Measurements from ENCODE around the gene LACRT.
A peak's percentile ranks its signal among the peaks of the same experiment; 100 is the strongest.
"Not testable (repeated sequence)": the region's sequence is repeated elsewhere in the genome, so short reads cannot be mapped to it uniquely, and the experiment has no call there.

LACRT gene

DNA sequence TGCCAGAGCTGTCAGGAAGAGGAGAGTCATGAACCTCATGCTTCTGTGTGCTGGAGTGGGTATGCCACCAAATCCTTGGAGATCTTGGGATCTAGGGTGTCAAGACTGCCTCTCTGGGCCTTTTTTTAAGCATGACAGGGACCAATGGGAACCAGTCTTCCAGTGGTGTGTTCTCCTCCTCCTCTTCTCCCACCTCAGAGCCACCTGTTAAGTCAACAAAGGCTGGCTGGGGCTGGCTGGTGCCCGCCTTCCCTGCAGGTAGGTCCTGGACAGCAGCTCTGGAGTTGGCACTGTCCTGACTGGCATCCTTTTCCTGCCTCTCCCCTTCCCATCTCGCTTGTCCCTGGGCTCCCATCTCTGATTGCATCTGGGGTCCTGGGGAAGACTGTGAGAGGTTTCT, 13.6 kb upstream of the LACRT start, which contains the start of gene DCD:
TSS of gene DCD (minus strand) at position 101 of the 400 bp plus-strand sequence. CDS start at position 39, 62 bp downstream.
- no peak for TF ChIP-seq Cebpa-rat (IDR thresholded peaks at IDR 0.05)
- no peaks in the 10 kb centered on the region for H4K20me1 ChIP-seq
- no peak within 1 kb of the TSS for H3K4me3 ChIP-seq
- no peak within 1 kb of the TSS for H3K9ac ChIP-seq
- no peaks in the 10 kb centered on the region for H3K36me3 ChIP-seq
- no peak within 1 kb of the TSS for H3K27ac ChIP-seq
- H3K4me2 ChIP-seq: no peak within 1 kb of the TSS
- H3K4me1 ChIP-seq: no peaks in the 10 kb centered on the region
- H3K9me3 ChIP-seq (replicated peaks in 1 of 11): no peaks in the 10 kb centered on the region
- H3K27me3 ChIP-seq: no peaks in the 10 kb centered on the region

DNA sequence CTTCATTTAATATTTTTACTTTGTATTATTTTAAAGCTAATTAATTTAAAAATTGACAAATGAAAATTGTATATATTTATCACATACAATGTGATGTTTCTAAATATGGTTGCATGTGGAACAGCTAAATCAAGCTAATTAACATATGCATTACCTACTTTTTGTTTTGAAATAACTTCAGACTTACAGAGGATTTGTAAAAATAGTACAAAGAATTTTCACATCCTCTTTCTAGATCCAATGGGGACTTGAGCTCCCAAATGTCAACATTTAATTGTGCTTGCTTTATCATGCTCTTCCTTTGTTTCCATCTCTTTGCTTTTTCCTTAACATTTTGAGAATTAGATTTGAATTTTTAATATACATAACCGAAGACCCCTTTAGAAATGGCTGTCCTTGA, 6.9 kb upstream of the LACRT start:
- Histone ChIP-seq H4K20me1 (no peaks in the 10 kb centered on the region), H3K4me1 (peaks cover 19 to 28% (median 24%) of the 10 kb centered on the region in 10 experiments), H3K4me2 (peak overlapping the region; percentile 66 to 94 (median 79)), H3K9me3 (replicated peaks in 1 of 11) (peaks cover 0 to 8% (median 0%) of the 10 kb centered on the region in 11 experiments; a peak in 2 of 22 replicates), H3K27ac (peak overlapping the region in 9 of 11 experiments; percentile 49 to 81 (median 67); a peak in 19 of 22 replicates), H3K27me3 (no peaks in the 10 kb centered on the region), H3K4me3 (0 out of 20 replicates have a peak overlapping the region, but pooled peaks of 1 of the 10 experiments have one; percentile 17), H3K36me3 (no peaks in the 10 kb centered on the region), H3K9ac (peak overlapping the region in 4 of 11 experiments; percentile 6 to 28 (median 17); a peak in 1 of 22 replicates)
- no peak for TF ChIP-seq Cebpa-rat (IDR thresholded peaks at IDR 0.05)

DNA sequence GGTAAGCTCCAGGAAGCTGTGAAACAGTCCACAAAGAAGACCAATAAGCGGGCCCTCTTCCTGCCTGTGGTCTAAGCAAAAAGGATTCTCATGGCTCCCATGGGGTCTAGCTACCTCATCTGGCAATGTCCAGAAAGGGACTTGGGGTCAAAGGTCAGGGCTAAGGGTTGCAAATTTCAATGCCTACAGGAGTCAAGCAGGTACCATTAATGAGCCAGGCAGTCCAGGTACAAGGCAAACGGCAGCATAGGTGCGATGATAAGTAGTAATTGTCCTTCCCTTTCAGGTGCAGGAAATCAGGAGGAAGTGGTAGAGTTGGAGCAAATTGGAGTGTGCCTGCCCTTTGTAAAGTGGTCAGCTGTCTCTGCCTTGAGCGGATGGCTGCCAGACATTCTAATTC, 6.4 kb upstream of the LACRT start:
- peak overlapping the region in 9 of 11 experiments; percentile 34 to 81 (median 67); a peak in 19 of 22 replicates for H3K27ac ChIP-seq
- H3K4me2 ChIP-seq: peak overlapping the region; percentile 66 to 94 (median 79)
- H3K9me3 ChIP-seq (replicated peaks in 1 of 11): peaks cover 0 to 8% (median 0%) of the 10 kb centered on the region in 11 experiments; a peak in 2 of 22 replicates
- H3K27me3 ChIP-seq: no peaks in the 10 kb centered on the region
- H4K20me1 ChIP-seq: no peaks in the 10 kb centered on the region
- H3K36me3 ChIP-seq: no peaks in the 10 kb centered on the region
- H3K9ac ChIP-seq: peak overlapping the region in 6 of 11 experiments; percentile 6 to 57 (median 16); a peak in 4 of 22 replicates
- peaks cover 19 to 28% (median 24%) of the 10 kb centered on the region in 10 experiments for H3K4me1 ChIP-seq
- TF ChIP-seq Cebpa-rat (IDR thresholded peaks at IDR 0.05): no peak
- H3K4me3 ChIP-seq: peak overlapping the region in 3 of 10 experiments; percentile 3 to 17 (median 5); a peak in 1 of 20 replicates

DNA sequence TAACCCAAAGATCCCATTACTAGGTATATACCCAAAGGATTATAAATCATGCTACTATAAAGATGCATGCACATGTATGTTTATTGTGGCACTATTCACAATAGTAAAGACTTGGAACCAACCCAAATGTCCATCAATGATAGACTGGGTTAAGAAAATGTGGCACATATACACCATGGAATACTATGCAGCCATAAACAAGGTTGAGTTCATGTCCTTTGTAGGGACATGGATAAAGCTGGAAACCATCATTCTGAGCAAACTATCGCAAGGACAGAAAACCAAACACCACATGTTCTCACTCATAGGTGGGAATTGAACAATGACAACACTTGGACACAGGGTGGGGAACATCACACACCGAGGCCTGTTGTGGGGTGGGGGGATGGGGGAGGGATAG, 4.4 kb upstream of the LACRT start:
- H4K20me1 ChIP-seq; H3K9me3 ChIP-seq (replicated peaks in 1 of 11); H3K4me2 ChIP-seq; H3K36me3 ChIP-seq; H3K4me3 ChIP-seq; H3K27ac ChIP-seq; H3K27me3 ChIP-seq; H3K9ac ChIP-seq: not testable (repeated sequence)
- peaks cover 19 to 28% (median 24%) of the 10 kb centered on the region in 10 experiments for H3K4me1 ChIP-seq

DNA sequence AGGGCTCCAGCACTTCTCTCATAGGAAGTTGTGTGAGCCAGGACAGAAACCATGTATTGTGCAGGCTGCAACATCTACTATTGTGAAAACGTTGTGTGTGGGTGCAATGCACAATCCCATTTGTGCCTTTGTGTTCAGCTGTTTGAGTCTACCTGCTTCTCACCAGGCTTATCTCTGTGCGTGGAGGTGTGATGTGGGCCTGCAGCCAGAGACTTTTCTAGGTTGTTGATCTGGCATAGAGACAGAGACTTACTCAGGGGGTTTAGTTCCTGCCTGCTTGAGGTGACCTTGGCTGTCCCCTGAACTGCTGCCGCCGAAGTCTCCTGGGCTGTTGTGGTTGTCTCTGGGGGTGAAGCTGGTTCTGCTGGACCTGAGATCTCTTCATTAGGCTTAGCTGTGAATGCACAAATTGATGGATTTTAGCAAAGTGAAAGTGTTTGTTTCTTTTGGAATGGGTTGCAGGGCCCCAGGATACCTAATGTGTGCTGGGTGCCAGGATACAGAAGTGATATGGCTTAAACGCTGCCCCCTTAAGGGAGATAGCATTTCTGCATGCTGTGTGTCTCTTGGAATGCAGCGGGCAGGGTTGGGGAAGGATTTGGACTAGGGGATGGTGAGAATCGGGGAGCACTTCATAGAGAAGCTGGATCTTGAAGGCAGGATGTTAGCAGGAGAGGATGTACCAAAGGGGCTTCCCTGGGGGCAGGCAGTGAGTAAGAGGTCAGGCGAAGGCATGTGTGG, 2.5 kb downstream of the LACRT start:
- no peak overlapping the region for H3K4me3 ChIP-seq

DNA sequence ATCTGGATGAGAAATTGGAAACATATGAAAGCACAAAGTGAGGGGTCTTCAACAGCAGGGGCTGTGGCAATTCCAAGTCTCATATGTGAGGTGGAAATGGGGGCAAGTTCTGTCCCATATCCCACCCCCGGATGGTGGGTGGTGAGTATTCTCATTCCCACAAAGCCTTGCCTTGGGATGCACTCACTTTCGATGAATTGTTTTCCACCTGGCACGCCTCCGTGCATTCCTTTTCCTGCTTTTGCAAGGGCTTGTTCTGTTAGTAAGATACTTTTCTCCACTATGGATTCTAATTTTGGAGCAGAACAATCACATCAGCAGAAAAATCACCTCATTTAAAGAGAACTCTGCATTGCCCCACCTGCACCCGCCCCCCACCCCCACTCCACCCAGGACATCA, 3.1 kb downstream of the LACRT start:
- H3K4me1 ChIP-seq: no peaks in the 10 kb centered on the region
- no peak overlapping the region for H3K9ac ChIP-seq
- H4K20me1 ChIP-seq: no peaks in the 10 kb centered on the region
- H3K4me2 ChIP-seq: no peak overlapping the region
- no peak overlapping the region for H3K27ac ChIP-seq
- TF ChIP-seq Cebpa-rat (IDR thresholded peaks at IDR 0.05): no peak
- no peak overlapping the region for H3K4me3 ChIP-seq
- peaks cover 23 to 36% (median 29%) of the 10 kb centered on the region in 11 experiments for H3K9me3 ChIP-seq (replicated peaks in 1 of 11)
- H3K27me3 ChIP-seq: no peaks in the 10 kb centered on the region
- H3K36me3 ChIP-seq: peaks cover 0 to 13% (median 0%) of the 10 kb centered on the region in 11 experiments; a peak in 1 of 22 replicates

More for the DNA sequence above, 2.5 kb downstream of the LACRT start:
- Histone ChIP-seq H4K20me1 (no peaks in the 10 kb centered on the region), H3K4me2 (no peak overlapping the region), H3K9ac (no peak overlapping the region), H3K4me1 (no peaks in the 10 kb centered on the region), H3K27ac (no peak overlapping the region), H3K36me3 (peaks cover 0 to 11% (median 0%) of the 10 kb centered on the region in 11 experiments; a peak in 1 of 22 replicates), H3K9me3 (replicated peaks in 1 of 11) (peaks cover 17 to 30% (median 23%) of the 10 kb centered on the region in 11 experiments), H3K27me3 (no peaks in the 10 kb centered on the region)
- no peak for TF ChIP-seq Cebpa-rat (IDR thresholded peaks at IDR 0.05)

DNA sequence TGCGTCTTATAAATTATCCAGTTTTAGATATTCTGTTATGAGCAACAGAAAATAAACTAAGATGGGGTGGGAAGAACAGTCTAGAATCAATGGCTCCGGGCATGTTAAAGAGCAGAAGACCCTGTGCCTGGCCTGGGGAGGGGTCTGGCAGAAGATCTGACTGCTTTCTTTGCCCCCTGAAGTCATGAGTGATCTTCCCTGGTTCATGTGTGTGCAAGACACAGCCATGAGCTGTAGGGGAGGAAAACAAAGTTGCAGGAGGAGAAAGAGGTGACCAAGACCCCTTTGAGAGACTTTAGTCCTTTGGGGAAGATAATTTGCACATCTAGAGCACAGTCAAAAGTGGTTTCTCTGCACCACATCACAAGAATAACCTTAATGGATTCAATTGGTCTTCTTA, 4.8 kb downstream of the LACRT start:
- H3K4me2 ChIP-seq: no peak overlapping the region
- H3K36me3 ChIP-seq: peaks cover 0 to 13% (median 0%) of the 10 kb centered on the region in 11 experiments; a peak in 1 of 22 replicates
- H3K9me3 ChIP-seq (replicated peaks in 1 of 11): peaks cover 36 to 51% (median 41%) of the 10 kb centered on the region in 11 experiments
- no peak overlapping the region for H3K9ac ChIP-seq
- H3K4me3 ChIP-seq: no peak overlapping the region
- TF ChIP-seq Cebpa-rat (IDR thresholded peaks at IDR 0.05): no peak
- no peaks in the 10 kb centered on the region for H4K20me1 ChIP-seq
- no peak overlapping the region for H3K27ac ChIP-seq
- no peaks in the 10 kb centered on the region for H3K4me1 ChIP-seq
- no peaks in the 10 kb centered on the region for H3K27me3 ChIP-seq

DNA sequence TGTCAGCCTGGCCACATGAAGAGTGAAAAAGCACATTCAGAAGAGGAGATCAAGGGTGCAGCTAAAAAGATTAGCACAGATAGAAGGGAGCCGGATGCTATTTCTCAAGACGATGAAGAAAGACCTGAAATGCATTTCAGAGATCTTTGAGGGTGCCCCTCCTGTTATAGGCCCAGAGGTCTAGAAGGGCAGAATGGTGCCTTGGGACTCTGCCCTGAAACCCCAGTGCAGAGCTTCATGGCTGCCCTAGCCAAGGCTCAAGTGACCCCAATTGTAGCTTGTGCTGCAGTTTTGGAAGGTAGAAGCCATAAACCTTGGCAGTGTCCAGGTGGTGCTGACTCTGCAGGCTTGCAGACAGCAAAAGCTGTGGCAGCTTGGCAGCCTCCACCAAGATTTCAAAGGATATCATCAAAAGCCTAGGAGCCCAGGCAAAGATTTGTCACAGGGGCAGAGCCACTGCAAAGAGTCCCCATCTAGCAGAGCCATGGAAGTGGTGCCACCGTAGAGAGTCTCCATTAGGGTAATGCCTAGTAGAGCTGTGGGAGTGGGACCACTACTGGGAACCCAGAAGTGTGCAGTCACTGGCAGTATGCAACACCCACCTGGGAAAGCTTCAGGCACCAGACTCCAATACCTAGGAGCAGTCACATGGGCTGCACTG, 6.4 kb downstream of the LACRT start:
- Histone ChIP-seq H3K4me2 (no peak overlapping the region), H3K4me3 (no peak overlapping the region), H4K20me1 (no peaks in the 10 kb centered on the region), H3K27ac (no peak overlapping the region), H3K9me3 (replicated peaks in 1 of 11) (peaks cover 36 to 56% (median 44%) of the 10 kb centered on the region in 11 experiments), H3K27me3 (no peaks in the 10 kb centered on the region), H3K9ac (no peak overlapping the region), H3K4me1 (no peaks in the 10 kb centered on the region), H3K36me3 (peaks cover 0 to 13% (median 0%) of the 10 kb centered on the region in 11 experiments; a peak in 1 of 22 replicates)
- TF ChIP-seq Cebpa-rat (IDR thresholded peaks at IDR 0.05): no peak

DNA sequence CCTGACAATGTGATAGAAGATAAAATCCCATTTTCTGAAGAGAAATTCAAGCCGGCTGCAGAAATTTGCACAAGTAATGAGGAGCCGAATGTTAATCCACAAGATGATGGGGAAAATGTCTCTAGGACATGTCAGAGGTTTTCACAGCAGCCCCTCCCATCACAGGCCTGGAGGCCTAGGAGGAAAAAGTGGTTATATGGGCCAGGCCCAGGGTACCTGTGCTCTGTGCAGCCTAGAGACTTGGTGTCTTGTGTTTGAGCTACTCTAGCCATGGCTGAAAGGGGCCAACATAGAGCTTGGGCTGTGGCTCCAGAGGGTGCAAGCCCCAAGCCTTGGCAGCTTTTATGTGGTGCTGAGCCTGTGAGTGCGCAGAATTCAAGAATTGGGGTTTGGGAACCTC, 7.4 kb downstream of the LACRT start:
- H3K9ac ChIP-seq: no peak overlapping the region
- H4K20me1 ChIP-seq: no peaks in the 10 kb centered on the region
- H3K36me3 ChIP-seq: peaks cover 0 to 13% (median 0%) of the 10 kb centered on the region in 11 experiments; a peak in 1 of 22 replicates
- H3K4me3 ChIP-seq: peak overlapping the region in 1 of 10 experiments; percentile 26; a peak in 2 of 20 replicates
- no peaks in the 10 kb centered on the region for H3K27me3 ChIP-seq
- H3K9me3 ChIP-seq (replicated peaks in 1 of 11): peaks cover 36 to 56% (median 44%) of the 10 kb centered on the region in 11 experiments
- H3K4me2 ChIP-seq: no peak overlapping the region
- no peaks in the 10 kb centered on the region for H3K4me1 ChIP-seq
- H3K27ac ChIP-seq: no peak overlapping the region
- TF ChIP-seq Cebpa-rat (IDR thresholded peaks at IDR 0.05): no peak

All from BLaER1 treated with 17β-estradiol and CSF1 and Interleukin-3, amounts not matched to agents 10 nM and 100 nM (cell line).